Body of pancreas (tissue), 4 donors: ENCODE measurements around the gene KRT82. TPM values are rescaled to one million over a fixed set of nuclear protein-coding genes. Genes with fewer than 3 reads are reported as not detected.

Experiments used
- ATAC-seq: fragments of 150-250 bp; one replicate; pipeline ENCODE4 v1.9.1; 2016
- DNase-seq, 4 donors: peaks; one replicate each; pipeline ENCODE4 v3.0.0-alpha.2; 2019
- H3K27ac ChIP-seq, 4 donors: fragments of 200-600 bp; sonication (generic); 1 replicate in 3 of 4; 2 replicates in 1 of 4; pipeline versions ENCODE4 v1.5.1 to v1.6.1; 2016 to 2019; ENCODE audit warnings: mild to moderate bottlenecking in 1 of 4, mixed read lengths in 1 of 4, moderate library complexity in 1 of 4
- H3K27me3 ChIP-seq, 2 donors: fragments of 200-600 bp; sonication (generic); one replicate each; pipeline ENCODE4 v1.6.0; 2016; ENCODE audit warnings: mild to moderate bottlenecking in 1 of 2
- H3K36me3 ChIP-seq, 2 donors: fragments of 200-600 bp; sonication (generic); replicated peaks in 1 of 2; 2 replicates each; pipeline ENCODE4 v1.5.1; 2016; ENCODE audit warnings: low read depth in 2 of 2; ENCODE audit not compliant: insufficient read depth in 1 of 2
- H3K4me1 ChIP-seq: fragments of 200-600 bp; sonication (generic); one replicate; pipeline ENCODE4 v1.6.0; 2016
- H3K4me3 ChIP-seq, 2 donors: fragments of 200-600 bp; sonication (generic); 1 replicate in 1 of 2; 2 replicates in 1 of 2; pipeline ENCODE4 v1.5.1; 2016 to 2019
- H3K9me3 ChIP-seq, 3 donors: fragments of 200-600 bp; sonication (generic); 1 replicate in 2 of 3; 2 replicates in 1 of 3; pipeline ENCODE4 v1.5.1; 2016
- POLR2A ChIP-seq, 3 donors: fragments of 450-650 bp; IDR thresholded peaks; one replicate each; pipeline ENCODE4 v1.6.1; 2016; ENCODE audit warnings: antibody characterized with exemption in 3 of 3, mild to moderate bottlenecking in 2 of 3
- WGBS, 2 donors: methylation state at CpG; one replicate each; pipeline ENCODE4 v1.1.5; 2017; 5-methylcytosine and 5-hydroxymethylcytosine counted together
- intact Hi-C: fragments of 100-400 bp; cut with DNase I; formaldehyde crosslinking; loops from one replicate; pipeline ENCODE4 v1.15.1; 2023
- total RNA-seq, 2 donors: library from RNA; depleted of rRNA; stranded (reverse); fragments of >200 nt; gene quantifications; one replicate each; pipeline ENCODE4 v1.1.0, GENCODE V29; 2016
- TF ChIP-seq, protein P1 (sequence below), 7 experiments: fragments of 450-650 bp in 4 of 7; fragments of 200-600 bp in 3 of 7; sonication (generic) in 3 of 7; IDR thresholded peaks; one replicate each; pipeline ENCODE4 v1.5.1; 2016 to 2019; ENCODE audit warnings: antibody characterized with exemption in 7 of 7

Gene KRT82
- total RNA-seq, 2 donors from 2014 or later: not detected

DNA sequence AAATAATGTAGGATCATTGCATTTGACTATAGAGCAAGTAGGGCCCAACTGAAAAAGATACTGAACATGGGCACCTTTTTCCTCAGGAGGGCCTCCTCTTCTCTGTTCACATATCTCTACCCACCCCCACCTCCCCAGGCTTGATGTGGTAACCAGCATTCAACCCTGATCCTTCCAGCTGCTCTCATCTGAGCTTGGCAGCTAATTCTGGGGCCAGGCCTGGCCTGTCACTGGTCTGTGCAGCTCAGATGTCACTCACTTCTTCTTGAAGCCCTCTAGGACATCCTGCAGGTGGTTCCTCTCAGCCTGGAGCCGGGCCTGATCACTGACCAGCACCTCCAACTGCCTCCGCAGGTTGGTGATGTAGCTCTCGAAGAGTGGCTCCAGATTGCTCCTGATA is 22.8 kb downstream of the KRT82 start:
- TF ChIP-seq, protein P1, sequence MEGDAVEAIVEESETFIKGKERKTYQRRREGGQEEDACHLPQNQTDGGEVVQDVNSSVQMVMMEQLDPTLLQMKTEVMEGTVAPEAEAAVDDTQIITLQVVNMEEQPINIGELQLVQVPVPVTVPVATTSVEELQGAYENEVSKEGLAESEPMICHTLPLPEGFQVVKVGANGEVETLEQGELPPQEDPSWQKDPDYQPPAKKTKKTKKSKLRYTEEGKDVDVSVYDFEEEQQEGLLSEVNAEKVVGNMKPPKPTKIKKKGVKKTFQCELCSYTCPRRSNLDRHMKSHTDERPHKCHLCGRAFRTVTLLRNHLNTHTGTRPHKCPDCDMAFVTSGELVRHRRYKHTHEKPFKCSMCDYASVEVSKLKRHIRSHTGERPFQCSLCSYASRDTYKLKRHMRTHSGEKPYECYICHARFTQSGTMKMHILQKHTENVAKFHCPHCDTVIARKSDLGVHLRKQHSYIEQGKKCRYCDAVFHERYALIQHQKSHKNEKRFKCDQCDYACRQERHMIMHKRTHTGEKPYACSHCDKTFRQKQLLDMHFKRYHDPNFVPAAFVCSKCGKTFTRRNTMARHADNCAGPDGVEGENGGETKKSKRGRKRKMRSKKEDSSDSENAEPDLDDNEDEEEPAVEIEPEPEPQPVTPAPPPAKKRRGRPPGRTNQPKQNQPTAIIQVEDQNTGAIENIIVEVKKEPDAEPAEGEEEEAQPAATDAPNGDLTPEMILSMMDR (IDR thresholded peaks at IDR 0.05): no peak
- no peak for TF ChIP-seq POLR2A (IDR thresholded peaks at IDR 0.05)
- Histone ChIP-seq H3K9me3 (no peaks in the 10 kb centered on the region), H3K4me3 (no peak overlapping the region), H3K27ac (no peak overlapping the region), H3K27me3 (no peaks in the 10 kb centered on the region), H3K4me1 (no peaks in the 10 kb centered on the region), H3K36me3 (no peaks in the 10 kb centered on the region)
- no peak for ATAC-seq
- no peak for DNase-seq
- intact Hi-C loops: no loop called here
- WGBS, 2 donors: 89 to 93% methylated on average over 3 of the region's 3 CpGs

DNA sequence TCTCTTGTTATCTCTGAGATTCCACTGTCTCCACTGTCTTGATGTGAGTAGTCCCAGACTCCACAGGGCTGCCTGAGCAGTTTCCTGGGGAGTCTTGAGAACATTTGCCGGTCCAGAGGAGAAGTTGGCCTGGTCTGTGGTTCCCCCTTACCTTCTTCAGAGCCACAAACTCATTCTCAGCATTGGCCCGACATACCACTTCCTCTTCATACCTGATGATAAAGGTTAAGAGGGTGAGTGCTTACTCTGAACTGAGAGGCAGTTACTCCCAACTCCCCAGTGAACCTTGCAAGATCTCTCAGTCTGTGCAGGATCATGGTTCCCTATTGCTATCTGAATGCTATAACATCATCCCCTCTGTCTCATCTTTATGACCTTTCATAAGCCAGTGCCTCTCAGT is 23.3 kb downstream of the KRT82 start:
- Histone ChIP-seq H3K4me3 (no peak overlapping the region), H3K4me1 (no peaks in the 10 kb centered on the region), H3K9me3 (no peaks in the 10 kb centered on the region), H3K36me3 (no peaks in the 10 kb centered on the region), H3K27me3 (no peaks in the 10 kb centered on the region), H3K27ac (no peak overlapping the region)
- ATAC-seq (no peak), DNase-seq (no peak)
- TF ChIP-seq, protein P1 (IDR thresholded peaks at IDR 0.05): no peak
- no peak for TF ChIP-seq POLR2A (IDR thresholded peaks at IDR 0.05)
- intact Hi-C loops: no loop called here
- WGBS, 2 donors: 64 to 86% methylated on average over 2 of the region's 2 CpGs

DNA sequence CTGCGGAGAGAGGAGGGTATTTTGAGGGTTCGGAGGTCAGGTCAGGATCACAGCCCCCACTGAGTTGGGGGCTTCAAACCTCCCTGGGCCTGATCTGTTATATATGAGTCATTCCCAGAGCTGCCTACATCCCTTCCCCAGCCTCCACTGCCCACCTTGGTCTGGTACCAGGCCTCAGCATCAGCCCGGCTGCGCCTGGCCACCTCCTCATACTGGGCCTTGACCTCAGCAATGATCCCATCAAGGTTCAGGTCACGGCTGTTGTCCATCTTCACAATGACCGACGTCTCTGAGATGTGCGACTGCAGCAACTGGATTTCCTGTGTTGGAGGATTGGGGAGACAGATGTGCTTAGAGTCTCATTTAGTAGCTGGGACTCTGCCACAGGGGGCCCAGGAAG is 24.9 kb downstream of the KRT82 start:
- Histone ChIP-seq H3K36me3 (no peaks in the 10 kb centered on the region), H3K27ac (no peak overlapping the region), H3K27me3 (no peaks in the 10 kb centered on the region), H3K9me3 (no peaks in the 10 kb centered on the region), H3K4me3 (no peak overlapping the region), H3K4me1 (no peaks in the 10 kb centered on the region)
- 82 to 87% methylated on average over 8 of the region's 8 CpGs for WGBS, 2 donors
- DNase-seq (no peak), ATAC-seq (no peak)
- TF ChIP-seq POLR2A (IDR thresholded peaks at IDR 0.05): no peak
- TF ChIP-seq, protein P1 (IDR thresholded peaks at IDR 0.05): no peak
- intact Hi-C loops: no loop called here

DNA sequence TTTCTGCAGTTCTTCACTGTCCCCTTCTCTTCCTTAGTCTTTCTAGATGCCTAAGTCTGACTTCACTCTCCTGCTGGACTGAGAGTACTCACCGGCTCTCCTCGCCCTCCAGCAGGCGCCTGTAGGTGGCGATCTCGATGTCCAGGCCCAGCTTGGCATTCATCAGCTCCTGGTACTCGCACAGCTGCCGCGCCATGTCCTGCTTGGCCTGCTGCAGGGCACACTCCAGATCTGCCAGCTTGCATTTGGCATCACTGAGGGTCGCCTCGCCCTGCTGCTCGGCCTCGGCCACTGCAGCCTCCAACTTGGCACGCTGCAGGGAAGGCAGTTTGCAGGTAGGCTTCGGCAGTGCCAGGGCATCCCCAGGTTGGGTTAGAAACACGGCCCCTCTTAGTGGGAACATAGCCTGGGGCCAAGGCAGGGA is 25.9 kb downstream of the KRT82 start:
- no peak overlapping the region for H3K4me3 ChIP-seq
- ATAC-seq (peak; percentile 59), DNase-seq (peak; percentile 49 to 61 (median 56))
- H3K4me1 ChIP-seq: no peaks in the 10 kb centered on the region
- no peak for TF ChIP-seq POLR2A (IDR thresholded peaks at IDR 0.05)
- TF ChIP-seq, protein P1 (IDR thresholded peaks at IDR 0.05): peak in 6 of 7 experiments; percentile 37 to 51 (median 47)
- intact Hi-C loops: no loop called here
- no peaks in the 10 kb centered on the region for H3K36me3 ChIP-seq
- no peak overlapping the region for H3K27ac ChIP-seq
- no peaks in the 10 kb centered on the region for H3K9me3 ChIP-seq
- 45 to 56% methylated on average over 10 to 15 of the region's 15 CpGs for WGBS, 2 donors
- H3K27me3 ChIP-seq: no peaks in the 10 kb centered on the region

DNA sequence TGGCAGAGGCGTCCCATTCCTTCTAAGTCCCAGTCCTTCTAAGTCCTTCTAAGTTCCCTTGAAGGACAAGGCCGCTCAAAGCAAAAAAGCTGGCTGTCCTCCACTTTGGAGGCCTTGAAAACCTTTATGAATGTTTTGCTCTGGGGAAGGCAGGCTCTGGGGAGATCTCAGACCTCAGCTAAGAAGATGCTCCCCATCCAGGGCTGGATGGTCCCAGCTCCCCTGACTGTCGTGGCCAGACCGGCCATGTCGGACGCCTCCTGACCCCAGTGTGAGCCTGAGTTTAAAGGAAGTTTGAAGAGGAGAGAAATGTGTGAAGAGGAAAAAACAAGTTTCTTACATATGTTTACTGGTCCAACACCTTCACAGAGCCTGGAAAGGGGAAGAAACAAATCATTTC is 26.6 kb downstream of the KRT82 start:
- H3K27me3 ChIP-seq: no peaks in the 10 kb centered on the region
- TF ChIP-seq POLR2A (IDR thresholded peaks at IDR 0.05): no peak
- TF ChIP-seq, protein P1 (IDR thresholded peaks at IDR 0.05): no peak
- intact Hi-C loops: no loop called here
- ATAC-seq (no peak), DNase-seq (no peak)
- 76 to 82% methylated on average over 6 of the region's 6 CpGs for WGBS, 2 donors
- H3K9me3 ChIP-seq: no peaks in the 10 kb centered on the region
- no peak overlapping the region for H3K27ac ChIP-seq
- H3K36me3 ChIP-seq: no peaks in the 10 kb centered on the region
- H3K4me3 ChIP-seq: no peak overlapping the region
- H3K4me1 ChIP-seq: no peaks in the 10 kb centered on the region
